ENCODE measurements around the gene HLCS.

HLCS gene

DNA sequence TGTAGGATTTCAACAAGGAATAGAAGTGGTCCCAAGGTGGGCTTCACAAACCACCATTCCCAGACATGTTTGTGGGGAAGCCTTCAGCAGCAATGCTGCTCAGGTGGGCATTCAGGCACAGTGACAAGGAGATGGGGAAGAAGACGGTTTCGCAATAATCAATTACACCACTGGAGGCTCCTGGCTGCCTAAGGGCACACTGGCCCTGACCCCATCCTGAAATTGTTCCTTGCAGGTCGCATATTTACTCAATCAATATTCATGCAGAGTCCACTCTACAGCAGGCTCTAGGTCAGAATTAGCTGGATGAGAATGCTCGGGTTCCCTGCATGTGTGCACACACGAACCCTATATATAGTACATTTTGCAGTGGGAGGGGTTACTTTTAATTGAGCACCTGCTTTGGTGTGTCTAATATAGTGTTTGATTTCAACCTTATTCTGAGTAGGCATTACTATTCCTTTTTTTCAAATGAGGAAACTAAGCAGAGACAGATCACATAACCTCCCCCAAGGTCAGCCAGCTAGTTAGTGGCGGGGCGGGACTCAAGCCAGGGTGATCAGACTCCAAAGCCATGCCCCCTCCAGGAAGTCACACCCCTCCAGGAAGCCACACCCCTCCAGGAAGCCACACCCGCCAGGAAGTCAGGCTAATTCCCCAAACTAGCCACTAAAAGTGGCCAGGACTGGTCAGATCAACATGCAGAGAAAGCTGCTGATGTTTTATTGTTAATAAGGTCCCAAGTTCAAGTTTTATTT, 106.5 kb downstream of the HLCS start:
- H3K4me1 ChIP-seq (ENCODE audit: low read length), result peaks cover 19% of the 10 kb centered on the region
- H3K9me3 ChIP-seq (ENCODE audit: insufficient read depth, low read length), result no peaks in the 10 kb centered on the region
- peak overlapping the region; percentile 25; the same call in 1 of the 2 replicates for H3K4me2 ChIP-seq (ENCODE audit: low read length)
- no peaks in the 10 kb centered on the region for H3K79me2 ChIP-seq (ENCODE audit: low read length)
- no peak overlapping the region for H3K9ac ChIP-seq (ENCODE audit: low read length)
- H3K4me3 ChIP-seq (ENCODE audit: low read length), result no peak overlapping the region
- H4K20me1 ChIP-seq (ENCODE audit: insufficient read depth, low read length), result no peaks in the 10 kb centered on the region
- no peaks in the 10 kb centered on the region for H3K27me3 ChIP-seq (ENCODE audit: low read depth, low read length)
- H2AFZ ChIP-seq (ENCODE audit: low read depth, low read length), result no peak overlapping the region
- H3K36me3 ChIP-seq (replicated peaks; ENCODE audit: low read depth, low read length), result no peaks in the 10 kb centered on the region
- no peak overlapping the region for H3K27ac ChIP-seq (ENCODE audit: low read length)
- TF ChIP-seq EZH2phosphoT487 (IDR thresholded peaks at IDR 0.05; ENCODE audit: low read depth), result no peak
- TF ChIP-seq, protein P1, sequence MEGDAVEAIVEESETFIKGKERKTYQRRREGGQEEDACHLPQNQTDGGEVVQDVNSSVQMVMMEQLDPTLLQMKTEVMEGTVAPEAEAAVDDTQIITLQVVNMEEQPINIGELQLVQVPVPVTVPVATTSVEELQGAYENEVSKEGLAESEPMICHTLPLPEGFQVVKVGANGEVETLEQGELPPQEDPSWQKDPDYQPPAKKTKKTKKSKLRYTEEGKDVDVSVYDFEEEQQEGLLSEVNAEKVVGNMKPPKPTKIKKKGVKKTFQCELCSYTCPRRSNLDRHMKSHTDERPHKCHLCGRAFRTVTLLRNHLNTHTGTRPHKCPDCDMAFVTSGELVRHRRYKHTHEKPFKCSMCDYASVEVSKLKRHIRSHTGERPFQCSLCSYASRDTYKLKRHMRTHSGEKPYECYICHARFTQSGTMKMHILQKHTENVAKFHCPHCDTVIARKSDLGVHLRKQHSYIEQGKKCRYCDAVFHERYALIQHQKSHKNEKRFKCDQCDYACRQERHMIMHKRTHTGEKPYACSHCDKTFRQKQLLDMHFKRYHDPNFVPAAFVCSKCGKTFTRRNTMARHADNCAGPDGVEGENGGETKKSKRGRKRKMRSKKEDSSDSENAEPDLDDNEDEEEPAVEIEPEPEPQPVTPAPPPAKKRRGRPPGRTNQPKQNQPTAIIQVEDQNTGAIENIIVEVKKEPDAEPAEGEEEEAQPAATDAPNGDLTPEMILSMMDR (IDR thresholded peaks at IDR 0.05; ENCODE audit: low read depth, low read length), result no peak

DNA sequence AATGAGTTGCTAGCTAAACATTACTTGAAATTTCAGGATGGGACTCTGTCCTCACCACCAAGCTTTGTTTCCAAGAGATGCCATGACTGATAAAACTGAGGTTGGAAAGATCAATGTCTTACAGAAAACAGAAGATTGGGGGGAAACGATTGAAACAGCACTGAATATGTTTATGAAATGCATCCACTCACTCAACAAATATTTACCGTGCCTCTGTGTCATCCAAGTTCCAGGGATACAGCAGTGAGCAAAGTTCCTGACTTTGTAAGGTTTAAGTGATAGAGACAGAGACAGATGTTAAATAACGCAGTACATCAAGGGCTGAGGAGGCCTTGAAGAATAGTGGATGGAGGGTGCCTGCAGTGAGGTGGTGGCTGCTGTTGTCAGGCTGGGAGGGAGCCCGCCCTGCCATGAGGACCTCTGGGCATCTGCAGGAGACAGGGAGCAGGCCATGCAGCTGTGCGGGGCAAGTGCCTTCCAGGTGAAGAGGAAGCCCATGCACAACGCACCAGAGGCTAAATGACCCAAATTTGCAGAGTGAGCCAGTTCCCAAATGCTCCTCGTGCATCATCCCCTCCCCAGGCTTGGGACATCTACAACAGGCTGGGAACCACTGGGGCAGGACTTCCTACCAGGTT, 108.0 kb downstream of the HLCS start:
- Histone ChIP-seq H3K4me2 (ENCODE audit: low read length) (no peak overlapping the region), H3K4me1 (ENCODE audit: low read length) (peaks cover 24% of the 10 kb centered on the region), H3K27ac (ENCODE audit: low read length) (no peak overlapping the region), H3K4me3 (ENCODE audit: low read length) (no peak overlapping the region), H4K20me1 (ENCODE audit: insufficient read depth, low read length) (no peaks in the 10 kb centered on the region), H3K27me3 (ENCODE audit: low read depth, low read length) (no peaks in the 10 kb centered on the region), H3K36me3 (replicated peaks; ENCODE audit: low read depth, low read length) (no peaks in the 10 kb centered on the region), H2AFZ (ENCODE audit: low read depth, low read length) (no peak overlapping the region), H3K9ac (ENCODE audit: low read length) (no peak overlapping the region), H3K79me2 (ENCODE audit: low read length) (no peaks in the 10 kb centered on the region), H3K9me3 (ENCODE audit: insufficient read depth, low read length) (no peaks in the 10 kb centered on the region)
- TF ChIP-seq, protein P1 (IDR thresholded peaks at IDR 0.05; ENCODE audit: low read depth, low read length), result no peak
- TF ChIP-seq EZH2phosphoT487 (IDR thresholded peaks at IDR 0.05; ENCODE audit: low read depth), result no peak

DNA sequence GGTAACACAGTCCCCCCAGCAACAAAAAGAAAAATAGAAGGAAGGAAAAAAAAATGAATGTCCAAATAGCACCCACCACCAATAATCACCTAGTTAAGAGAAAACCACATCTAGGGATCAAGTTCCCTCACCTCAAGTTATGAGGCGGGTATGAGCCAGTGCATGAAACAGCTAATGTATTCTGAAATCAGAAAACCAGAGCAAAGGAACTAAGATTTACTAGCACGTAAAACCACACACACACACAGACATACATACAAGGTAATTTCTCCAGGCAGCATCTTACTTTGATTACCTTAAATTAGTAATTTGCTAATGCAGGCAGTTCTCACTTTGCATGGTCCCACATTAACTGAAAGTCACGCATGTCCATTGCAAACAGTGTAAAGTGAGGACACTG, 109.8 kb downstream of the HLCS start:
- no peaks in the 10 kb centered on the region for H3K36me3 ChIP-seq (replicated peaks; ENCODE audit: low read depth, low read length)
- H3K9me3 ChIP-seq (ENCODE audit: insufficient read depth, low read length), result no peaks in the 10 kb centered on the region
- no peak overlapping the region for H3K9ac ChIP-seq (ENCODE audit: low read length)
- no peaks in the 10 kb centered on the region for H4K20me1 ChIP-seq (ENCODE audit: insufficient read depth, low read length)
- peak overlapping the region; percentile 32 for H3K4me2 ChIP-seq (ENCODE audit: low read length)
- H3K4me3 ChIP-seq (ENCODE audit: low read length), result no peak overlapping the region
- no peaks in the 10 kb centered on the region for H3K79me2 ChIP-seq (ENCODE audit: low read length)
- TF ChIP-seq, protein P1 (IDR thresholded peaks at IDR 0.05; ENCODE audit: low read depth, low read length), result no peak
- no peak for TF ChIP-seq EZH2phosphoT487 (IDR thresholded peaks at IDR 0.05; ENCODE audit: low read depth)
- no peak overlapping the region for H3K27ac ChIP-seq (ENCODE audit: low read length)
- no peaks in the 10 kb centered on the region for H3K27me3 ChIP-seq (ENCODE audit: low read depth, low read length)
- H2AFZ ChIP-seq (ENCODE audit: low read depth, low read length), result no peak overlapping the region
- peaks cover 34% of the 10 kb centered on the region for H3K4me1 ChIP-seq (ENCODE audit: low read length)

DNA sequence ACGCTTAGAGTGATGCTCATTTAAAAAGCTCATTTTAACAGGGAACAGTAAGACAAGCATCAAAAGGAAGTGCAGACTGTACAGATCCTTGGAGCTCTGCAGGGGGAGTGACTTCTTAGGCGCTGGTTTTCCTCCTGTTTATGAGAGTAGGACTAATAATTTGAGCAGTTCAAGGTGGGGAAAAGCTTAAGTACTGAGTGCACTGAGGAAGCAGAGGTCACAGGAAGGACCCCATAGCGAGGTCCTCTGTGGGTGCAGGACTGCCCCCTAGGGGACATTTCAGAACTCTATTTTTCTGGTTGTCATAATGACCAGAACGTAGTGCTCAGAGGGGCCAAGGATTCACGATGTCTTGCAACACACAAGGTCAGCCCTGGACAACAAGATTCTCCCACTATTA, 112.1 kb downstream of the HLCS start:
- no peaks in the 10 kb centered on the region for H3K79me2 ChIP-seq (ENCODE audit: low read length)
- no peaks in the 10 kb centered on the region for H3K27me3 ChIP-seq (ENCODE audit: low read depth, low read length)
- no peak overlapping the region for H3K9ac ChIP-seq (ENCODE audit: low read length)
- peak overlapping the region; percentile 61; the same call in 1 of the 2 replicates for H2AFZ ChIP-seq (ENCODE audit: low read depth, low read length)
- H3K9me3 ChIP-seq (ENCODE audit: insufficient read depth, low read length), result no peaks in the 10 kb centered on the region
- H3K4me1 ChIP-seq (ENCODE audit: low read length), result peaks cover 28% of the 10 kb centered on the region
- peak overlapping the region; percentile 48 for H3K4me2 ChIP-seq (ENCODE audit: low read length)
- no peak overlapping the region for H3K27ac ChIP-seq (ENCODE audit: low read length)
- no peaks in the 10 kb centered on the region for H3K36me3 ChIP-seq (replicated peaks; ENCODE audit: low read depth, low read length)
- TF ChIP-seq, protein P1 (IDR thresholded peaks at IDR 0.05; ENCODE audit: low read depth, low read length), result peak; percentile 71
- TF ChIP-seq EZH2phosphoT487 (IDR thresholded peaks at IDR 0.05; ENCODE audit: low read depth), result no peak
- H3K4me3 ChIP-seq (ENCODE audit: low read length), result peak overlapping the region; percentile 39; the same call in 1 of the 2 replicates
- H4K20me1 ChIP-seq (ENCODE audit: insufficient read depth, low read length), result no peaks in the 10 kb centered on the region

Data from OCI-LY3 (cell line).